ENCODE results near the gene TMEM95. TPM values are rescaled to one million over a fixed set of nuclear protein-coding genes. Genes with fewer than 3 reads are reported as not detected.

TMEM95 gene
- total and polyA plus RNA-seq, 11 donors: not detected

- no peak for TF ChIP-seq CTCF (IDR thresholded peaks at IDR 0.05)
- TF ChIP-seq POLR2A (IDR thresholded peaks at IDR 0.05): no peak
- ATAC-seq (no peak), DNase-seq (no peak)
- Histone ChIP-seq H3K4me1 (peaks cover 0 to 27% (median 17%) of the 10 kb centered on the region in 12 donors), H3K4me3 (peak overlapping the region in 11 of 12 donors; percentile 76 to 96 (median 85)), H3K9me3 (no peaks in the 10 kb centered on the region), H3K27me3 (no peaks in the 10 kb centered on the region), H3K27ac (peak overlapping the region in 10 of 12 donors; percentile 95 to 99 (median 97)), H3K36me3 (peaks cover 0 to 48% (median 31%) of the 10 kb centered on the region in 9 donors)
- intact Hi-C loops (cut with DNase I): loop anchor here in 4 of 10 donors (1.0 to 5.0 kb wide), 2 partner anchors 36 to 45 kb away; partner anchors contain the start of gene TMEM95 (in 4 of the 4)
- 77 to 82% (median 79%) methylated on average over 36 to 42 of the region's 42 CpGs for WGBS, 4 donors
These were observed 38.0 kb downstream of the TMEM95 start for GRCh38 chr17:7392696-7393612.

DNA sequence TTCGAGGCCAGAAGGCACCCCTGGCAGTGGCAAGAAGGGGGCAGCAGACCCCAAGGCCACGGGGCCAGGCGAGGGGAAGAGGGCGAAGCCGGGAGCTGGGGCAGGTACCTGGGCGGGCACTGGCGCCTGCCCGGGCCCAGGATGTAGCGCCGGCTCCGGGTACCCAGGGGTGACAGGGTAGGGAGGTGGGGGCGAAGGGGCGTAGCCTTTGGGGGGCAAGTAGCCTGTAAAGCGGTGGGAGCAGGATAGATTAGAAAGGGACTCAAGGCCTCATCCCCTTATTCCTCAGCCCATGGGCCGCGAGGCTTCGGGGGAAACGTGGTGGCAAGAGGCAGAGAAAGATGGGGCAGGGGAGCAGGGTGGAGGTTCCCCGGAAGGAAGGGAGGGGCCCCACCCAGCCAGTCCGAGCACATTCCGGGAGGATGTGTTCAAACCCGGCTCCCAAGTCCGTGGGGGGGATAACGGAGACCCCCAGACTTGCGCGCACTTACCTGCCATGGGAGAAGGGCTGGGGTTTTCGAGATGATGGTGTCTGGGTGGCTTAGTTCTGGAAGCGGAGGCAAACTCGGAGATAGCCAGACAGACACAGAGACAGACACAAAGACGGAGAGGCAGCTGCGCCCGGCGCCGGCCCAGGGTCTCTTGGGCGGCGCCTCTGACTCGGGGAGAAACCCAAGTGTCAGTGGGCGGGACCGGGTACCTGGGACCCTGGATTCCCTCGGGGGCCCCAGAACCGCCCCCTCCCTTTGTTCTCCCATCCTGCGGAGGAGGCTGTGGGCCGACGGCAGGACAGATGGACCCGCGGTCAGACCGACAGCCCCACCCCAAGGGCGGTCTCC, 38.9 kb downstream of the TMEM95 start:
- DNase-seq: peak in 1 of 5 donors; percentile 50
- ATAC-seq: peak in 3 of 4 donors; percentile 11 to 29 (median 18)

DNA sequence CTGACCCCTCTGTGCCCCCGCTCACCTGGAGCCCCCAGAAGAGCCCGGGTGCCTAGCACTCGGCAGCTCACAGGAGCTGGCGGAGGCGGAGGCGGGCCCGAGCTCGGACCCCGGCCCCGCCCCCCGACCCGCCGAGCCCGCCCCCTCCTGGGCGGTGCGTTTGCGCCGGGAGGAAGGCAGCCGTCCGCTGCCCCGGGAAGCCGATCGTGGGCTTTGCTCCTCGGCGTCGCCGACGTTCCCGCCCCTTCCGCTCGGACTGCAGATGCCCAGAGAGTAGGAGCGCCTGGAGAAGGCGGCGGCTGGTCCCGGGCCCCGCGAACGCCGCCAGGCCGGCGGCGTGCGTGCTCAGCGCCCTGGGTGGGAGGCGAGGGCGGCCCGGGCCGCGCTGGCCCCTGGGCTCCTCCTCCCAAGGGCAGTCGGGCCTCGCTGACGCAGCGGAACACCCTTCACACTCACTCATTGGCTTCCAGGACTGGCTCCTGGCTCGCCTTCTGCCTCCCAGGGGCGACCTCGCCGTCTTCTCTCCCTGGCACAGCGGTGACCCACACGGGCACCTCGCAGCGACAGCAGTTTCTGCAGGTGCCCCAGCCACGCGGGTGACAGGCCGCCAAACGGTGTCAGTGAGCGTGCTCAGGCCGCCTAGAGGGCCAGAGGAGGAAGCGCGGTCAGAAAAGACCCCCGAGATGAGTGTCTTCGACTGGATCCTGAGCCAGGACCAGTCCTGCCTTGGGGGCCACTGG, 39.7 kb downstream of the TMEM95 start, which contains the start of gene PLSCR3:
Gene PLSCR3, minus strand, starts transcription at position 74 of the 740 bp plus-strand sequence. CDS start 415 bp downstream, outside the sequence.
- WGBS, 4 donors: 0 to 1% (median 0%) methylated on average over 29 to 71 of the region's 71 CpGs
- peak; percentile 75 to 94 (median 93) for ATAC-seq

More for the DNA sequence above, 38.9 kb downstream of the TMEM95 start:
- TF ChIP-seq POLR2A (IDR thresholded peaks at IDR 0.05) (no peak), CTCF (IDR thresholded peaks at IDR 0.05) (peak in 2 of 12 donors; percentile 3 to 6)
- no peaks in the 10 kb centered on the region for H3K27me3 ChIP-seq
- intact Hi-C loops (cut with DNase I): loop anchor here in 5 of 10 donors (1.0 to 5.0 kb wide), 3 partner anchors 10 to 41 kb away; partner anchors contain the start of genes TMEM95 (in 4 of the 5), KCTD11 (in 1 of the 5) and TMEM256 (in 1 of the 5)
- H3K36me3 ChIP-seq: peaks cover 0 to 40% (median 26%) of the 10 kb centered on the region in 9 donors
- H3K4me3 ChIP-seq: peak overlapping the region; percentile 76 to 96 (median 86)
- H3K27ac ChIP-seq: peak overlapping the region; percentile 72 to 99 (median 96)
- WGBS, 4 donors: 9 to 18% (median 13%) methylated on average over 21 to 48 of the region's 48 CpGs
- peaks cover 0 to 27% (median 17%) of the 10 kb centered on the region in 12 donors for H3K4me1 ChIP-seq
- H3K9me3 ChIP-seq: no peaks in the 10 kb centered on the region

More for the DNA sequence above, 39.7 kb downstream of the TMEM95 start, which contains the start of gene PLSCR3:
- Histone ChIP-seq H3K9me3 (no peaks in the 10 kb centered on the region), H3K27me3 (no peaks in the 10 kb centered on the region), H3K4me3 (peak within 1 kb of the TSS; percentile 76 to 96 (median 86)), H3K36me3 (peaks cover 0 to 32% (median 20%) of the 10 kb centered on the region in 9 donors), H3K4me1 (peaks cover 0 to 27% (median 17%) of the 10 kb centered on the region in 12 donors), H3K27ac (peak within 1 kb of the TSS; percentile 88 to 99 (median 96))
- DNase-seq: peak; percentile 88 to 94 (median 93)
- peak in 8 of 12 donors; percentile 9 to 45 (median 31) for TF ChIP-seq CTCF (IDR thresholded peaks at IDR 0.05)
- TF ChIP-seq POLR2A (IDR thresholded peaks at IDR 0.05): peak; percentile 50 to 93
- intact Hi-C loops (cut with DNase I): loop anchor here in 5 of 10 donors (1.0 to 5.0 kb wide), 3 partner anchors 10 to 42 kb away; partner anchors contain the start of genes TMEM95 (in 4 of the 5), KCTD11 (in 1 of the 5) and TMEM256 (in 1 of the 5)

Data from heart left ventricle (tissue), 16 donors.